ENCODE results near the gene ACSM4.

DNA sequence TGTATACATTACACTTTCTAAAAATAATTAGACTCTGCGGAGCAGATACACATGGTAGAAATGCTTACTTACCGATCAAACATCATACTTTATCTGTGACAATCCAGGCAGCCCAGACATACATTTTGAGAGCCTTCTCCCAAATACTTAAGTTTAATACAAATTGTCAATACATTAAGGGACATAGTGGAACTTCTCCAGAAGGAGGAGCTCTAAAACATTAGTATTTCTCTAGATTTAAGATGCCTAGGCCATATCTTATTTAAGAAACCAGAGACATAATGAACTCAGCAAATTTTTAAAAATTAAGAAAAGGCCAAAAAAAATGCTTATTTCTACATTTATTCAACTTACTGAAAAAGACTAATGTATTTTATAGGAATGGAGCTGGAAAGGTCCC, 16.1 kb downstream of the ACSM4 start:
- TF ChIP-seq, protein P1, sequence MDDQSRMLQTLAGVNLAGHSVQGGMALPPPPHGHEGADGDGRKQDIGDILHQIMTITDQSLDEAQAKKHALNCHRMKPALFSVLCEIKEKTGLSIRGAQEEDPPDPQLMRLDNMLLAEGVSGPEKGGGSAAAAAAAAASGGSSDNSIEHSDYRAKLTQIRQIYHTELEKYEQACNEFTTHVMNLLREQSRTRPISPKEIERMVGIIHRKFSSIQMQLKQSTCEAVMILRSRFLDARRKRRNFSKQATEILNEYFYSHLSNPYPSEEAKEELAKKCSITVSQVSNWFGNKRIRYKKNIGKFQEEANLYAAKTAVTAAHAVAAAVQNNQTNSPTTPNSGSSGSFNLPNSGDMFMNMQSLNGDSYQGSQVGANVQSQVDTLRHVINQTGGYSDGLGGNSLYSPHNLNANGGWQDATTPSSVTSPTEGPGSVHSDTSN (IDR thresholded peaks at IDR 0.05), result no peak
- TF ChIP-seq, protein P2, sequence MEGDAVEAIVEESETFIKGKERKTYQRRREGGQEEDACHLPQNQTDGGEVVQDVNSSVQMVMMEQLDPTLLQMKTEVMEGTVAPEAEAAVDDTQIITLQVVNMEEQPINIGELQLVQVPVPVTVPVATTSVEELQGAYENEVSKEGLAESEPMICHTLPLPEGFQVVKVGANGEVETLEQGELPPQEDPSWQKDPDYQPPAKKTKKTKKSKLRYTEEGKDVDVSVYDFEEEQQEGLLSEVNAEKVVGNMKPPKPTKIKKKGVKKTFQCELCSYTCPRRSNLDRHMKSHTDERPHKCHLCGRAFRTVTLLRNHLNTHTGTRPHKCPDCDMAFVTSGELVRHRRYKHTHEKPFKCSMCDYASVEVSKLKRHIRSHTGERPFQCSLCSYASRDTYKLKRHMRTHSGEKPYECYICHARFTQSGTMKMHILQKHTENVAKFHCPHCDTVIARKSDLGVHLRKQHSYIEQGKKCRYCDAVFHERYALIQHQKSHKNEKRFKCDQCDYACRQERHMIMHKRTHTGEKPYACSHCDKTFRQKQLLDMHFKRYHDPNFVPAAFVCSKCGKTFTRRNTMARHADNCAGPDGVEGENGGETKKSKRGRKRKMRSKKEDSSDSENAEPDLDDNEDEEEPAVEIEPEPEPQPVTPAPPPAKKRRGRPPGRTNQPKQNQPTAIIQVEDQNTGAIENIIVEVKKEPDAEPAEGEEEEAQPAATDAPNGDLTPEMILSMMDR (IDR thresholded peaks at IDR 0.05), result no peak
- TF ChIP-seq, protein P3, sequence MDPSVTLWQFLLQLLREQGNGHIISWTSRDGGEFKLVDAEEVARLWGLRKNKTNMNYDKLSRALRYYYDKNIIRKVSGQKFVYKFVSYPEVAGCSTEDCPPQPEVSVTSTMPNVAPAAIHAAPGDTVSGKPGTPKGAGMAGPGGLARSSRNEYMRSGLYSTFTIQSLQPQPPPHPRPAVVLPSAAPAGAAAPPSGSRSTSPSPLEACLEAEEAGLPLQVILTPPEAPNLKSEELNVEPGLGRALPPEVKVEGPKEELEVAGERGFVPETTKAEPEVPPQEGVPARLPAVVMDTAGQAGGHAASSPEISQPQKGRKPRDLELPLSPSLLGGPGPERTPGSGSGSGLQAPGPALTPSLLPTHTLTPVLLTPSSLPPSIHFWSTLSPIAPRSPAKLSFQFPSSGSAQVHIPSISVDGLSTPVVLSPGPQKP (IDR thresholded peaks at IDR 0.05; ENCODE audit: low read depth, low read length), result no peak
- TF ChIP-seq EP300 (IDR thresholded peaks at IDR 0.05) (no peak), BHLHE40 (IDR thresholded peaks at IDR 0.05; ENCODE audit: low read depth, low read length) (no peak), JUNB (IDR thresholded peaks at IDR 0.05) (no peak), CHD2 (IDR thresholded peaks at IDR 0.05; ENCODE audit: low read length, partially characterized antibody) (no peak), POLR2A (IDR thresholded peaks at IDR 0.05; ENCODE audit: low read length) (no peak), SREBF2 (IDR thresholded peaks at IDR 0.05) (no peak)
- TF ChIP-seq, protein P4, sequence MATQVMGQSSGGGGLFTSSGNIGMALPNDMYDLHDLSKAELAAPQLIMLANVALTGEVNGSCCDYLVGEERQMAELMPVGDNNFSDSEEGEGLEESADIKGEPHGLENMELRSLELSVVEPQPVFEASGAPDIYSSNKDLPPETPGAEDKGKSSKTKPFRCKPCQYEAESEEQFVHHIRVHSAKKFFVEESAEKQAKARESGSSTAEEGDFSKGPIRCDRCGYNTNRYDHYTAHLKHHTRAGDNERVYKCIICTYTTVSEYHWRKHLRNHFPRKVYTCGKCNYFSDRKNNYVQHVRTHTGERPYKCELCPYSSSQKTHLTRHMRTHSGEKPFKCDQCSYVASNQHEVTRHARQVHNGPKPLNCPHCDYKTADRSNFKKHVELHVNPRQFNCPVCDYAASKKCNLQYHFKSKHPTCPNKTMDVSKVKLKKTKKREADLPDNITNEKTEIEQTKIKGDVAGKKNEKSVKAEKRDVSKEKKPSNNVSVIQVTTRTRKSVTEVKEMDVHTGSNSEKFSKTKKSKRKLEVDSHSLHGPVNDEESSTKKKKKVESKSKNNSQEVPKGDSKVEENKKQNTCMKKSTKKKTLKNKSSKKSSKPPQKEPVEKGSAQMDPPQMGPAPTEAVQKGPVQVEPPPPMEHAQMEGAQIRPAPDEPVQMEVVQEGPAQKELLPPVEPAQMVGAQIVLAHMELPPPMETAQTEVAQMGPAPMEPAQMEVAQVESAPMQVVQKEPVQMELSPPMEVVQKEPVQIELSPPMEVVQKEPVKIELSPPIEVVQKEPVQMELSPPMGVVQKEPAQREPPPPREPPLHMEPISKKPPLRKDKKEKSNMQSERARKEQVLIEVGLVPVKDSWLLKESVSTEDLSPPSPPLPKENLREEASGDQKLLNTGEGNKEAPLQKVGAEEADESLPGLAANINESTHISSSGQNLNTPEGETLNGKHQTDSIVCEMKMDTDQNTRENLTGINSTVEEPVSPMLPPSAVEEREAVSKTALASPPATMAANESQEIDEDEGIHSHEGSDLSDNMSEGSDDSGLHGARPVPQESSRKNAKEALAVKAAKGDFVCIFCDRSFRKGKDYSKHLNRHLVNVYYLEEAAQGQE (IDR thresholded peaks at IDR 0.05), result no peak
- TF ChIP-seq, protein P5, sequence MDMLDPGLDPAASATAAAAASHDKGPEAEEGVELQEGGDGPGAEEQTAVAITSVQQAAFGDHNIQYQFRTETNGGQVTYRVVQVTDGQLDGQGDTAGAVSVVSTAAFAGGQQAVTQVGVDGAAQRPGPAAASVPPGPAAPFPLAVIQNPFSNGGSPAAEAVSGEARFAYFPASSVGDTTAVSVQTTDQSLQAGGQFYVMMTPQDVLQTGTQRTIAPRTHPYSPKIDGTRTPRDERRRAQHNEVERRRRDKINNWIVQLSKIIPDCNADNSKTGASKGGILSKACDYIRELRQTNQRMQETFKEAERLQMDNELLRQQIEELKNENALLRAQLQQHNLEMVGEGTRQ (IDR thresholded peaks at IDR 0.05), result no peak

Measured in A549 (cell line).